IMR-90 (cell line): ENCODE data around the gene GALR1. TPM values are rescaled to one million over a fixed set of nuclear protein-coding genes. Genes with fewer than 3 reads are reported as not detected.

Experiments used
- ATAC-seq: fragments of 200-7000 bp; cut with Tn5 transposase; 2 replicates; pipeline ENCODE4 v1.9.1; 2020; ENCODE audit warnings: low read depth, mild to moderate bottlenecking, moderate library complexity
- BruUV-seq: library from RNA; stranded (reverse); fragments of 400-500 nt; replicated peaks from 2 replicates; lab custom pipeline; 2021; lab: Mats Ljungman, UMichigan
- CTCF ChIA-PET: fragments of 300-600 bp; formaldehyde crosslinking; extraction: SDS; loops from one replicate; lab custom pipeline; 2021; ENCODE audit warnings: antibody characterized with exemption; lab: Yijun Ruan, JAX
- POLR2A ChIA-PET: fragments of 300-600 bp; sonication (Branson Sonifier 250); formaldehyde crosslinking; loops from one replicate; lab custom pipeline; 2022; ENCODE audit warnings: antibody characterized with exemption; ENCODE audit not compliant: unreplicated experiment; lab: Charles Lee
- DNase-seq: peaks from one replicate; pipeline ENCODE4 v3.0.0; 2013
- H2AFZ ChIP-seq: replicated peaks from 2 replicates; pipeline ENCODE3; 2013; ENCODE audit warnings: low read length, mild to moderate bottlenecking; ENCODE audit not compliant: poor library complexity
- H2AK5ac ChIP-seq: 2 replicates; pipeline ENCODE4 v1.6.1; 2013; ENCODE audit warnings: low read depth, low read length, inconsistent platforms
- H2AK9ac ChIP-seq: replicated peaks from 2 replicates; pipeline ENCODE3; 2013; ENCODE audit warnings: mild to moderate bottlenecking, low read depth, low read length, moderate library complexity; ENCODE audit not compliant: poor library complexity
- H2BK120ac ChIP-seq: 2 replicates; pipeline ENCODE4 v1.6.1; 2013; ENCODE audit warnings: low read depth, low read length, inconsistent platforms
- H2BK15ac ChIP-seq: 3 replicates; pipeline ENCODE4 v1.6.1; 2013; ENCODE audit warnings: low read depth, low read length, inconsistent platforms
- H2BK20ac ChIP-seq: 2 replicates; pipeline ENCODE4 v1.6.1; 2013; ENCODE audit warnings: low read depth, mild to moderate bottlenecking, inconsistent platforms, low read length, moderate library complexity
- H2BK5ac ChIP-seq: 2 replicates; pipeline ENCODE4 v1.6.1; 2013; ENCODE audit warnings: mild to moderate bottlenecking, low read depth, low read length, inconsistent platforms; ENCODE audit not compliant: poor library complexity, severe bottlenecking
- H3K14ac ChIP-seq: replicated peaks from 2 replicates; pipeline ENCODE4 v1.6.1; 2013; ENCODE audit warnings: low read depth, low read length, inconsistent platforms
- H3K18ac ChIP-seq: 2 replicates; pipeline ENCODE4 v1.6.1; 2013; ENCODE audit warnings: low read depth, low read length, control low read depth
- H3K23ac ChIP-seq: 2 replicates; pipeline ENCODE4 v1.6.1; 2013; ENCODE audit warnings: low read depth, low read length, inconsistent platforms
- H3K27ac ChIP-seq: 2 replicates; pipeline ENCODE4 v1.5.1; 2013; ENCODE audit warnings: mild to moderate bottlenecking, control low read depth, low read length; ENCODE audit not compliant: insufficient read depth
- H3K27me3 ChIP-seq: 2 replicates; pipeline ENCODE4 v1.6.1; 2013; ENCODE audit warnings: low read length; ENCODE audit not compliant: control insufficient read depth, insufficient read depth
- H3K36me3 ChIP-seq: 2 replicates; pipeline ENCODE4 v1.6.1; 2013; ENCODE audit warnings: low read length, mixed read lengths; ENCODE audit not compliant: control insufficient read depth, insufficient read depth
- H3K4ac ChIP-seq: 2 replicates; pipeline ENCODE4 v1.6.1; 2013; ENCODE audit warnings: low read depth, low read length, inconsistent platforms
- H3K4me1 ChIP-seq: 2 replicates; pipeline ENCODE4 v1.6.1; 2013; ENCODE audit warnings: low read length, mixed read lengths; ENCODE audit not compliant: control insufficient read depth, insufficient read depth
- H3K4me2 ChIP-seq: 2 replicates; pipeline ENCODE4 v1.6.1; 2013; ENCODE audit warnings: low read depth, mild to moderate bottlenecking, control low read depth, low read length, moderate library complexity
- H3K4me3 ChIP-seq: 2 replicates; pipeline ENCODE4 v1.5.1; 2013; ENCODE audit warnings: low read depth, mild to moderate bottlenecking, control low read depth, low read length, moderate library complexity; ENCODE audit not compliant: insufficient read depth
- H3K56ac ChIP-seq: 2 replicates; pipeline ENCODE4 v1.6.1; 2013; ENCODE audit warnings: low read length, inconsistent platforms; ENCODE audit not compliant: insufficient read depth; ENCODE audit errors: extremely low read depth
- H3K79me1 ChIP-seq, 2 experiments: 2 replicates each; pipeline ENCODE4 v1.6.1; 2013; ENCODE audit warnings: low read length in 2 of 2, inconsistent platforms in 1 of 2, low read depth in 1 of 2
- H3K9ac ChIP-seq: 2 replicates; pipeline ENCODE4 v1.6.1; 2013; ENCODE audit warnings: low read depth, low read length, control low read depth
- H3K9me1 ChIP-seq: 2 replicates; pipeline ENCODE4 v1.6.1; 2013; ENCODE audit warnings: low read length, inconsistent platforms; ENCODE audit not compliant: insufficient read depth
- H3K9me3 ChIP-seq: 2 replicates; pipeline ENCODE4 v1.6.1; 2013; ENCODE audit warnings: low read length; ENCODE audit not compliant: control insufficient read depth, insufficient read depth
- H4K20me1 ChIP-seq: 2 replicates; pipeline ENCODE4 v1.6.1; 2013; ENCODE audit warnings: low read length, inconsistent platforms; ENCODE audit not compliant: insufficient read depth
- H4K5ac ChIP-seq: 2 replicates; pipeline ENCODE4 v1.6.1; 2013; ENCODE audit warnings: mild to moderate bottlenecking, low read depth, low read length, control low read depth
- H4K8ac ChIP-seq, 2 experiments: 2 replicates each; pipeline ENCODE4 v1.6.1; 2013; ENCODE audit warnings: low read depth in 2 of 2, low read length in 2 of 2, control low read depth in 1 of 2, inconsistent platforms in 1 of 2
- H4K91ac ChIP-seq: 2 replicates; pipeline ENCODE4 v1.6.1; 2013; ENCODE audit warnings: low read depth, low read length, inconsistent platforms; ENCODE audit not compliant: insufficient read depth
- CEBPB ChIP-seq: IDR thresholded peaks from 2 replicates; pipeline ENCODE4 v1.6.1; 2012; ENCODE audit warnings: low read depth, low read length, improper control_type of control experiment
- MXI1 ChIP-seq: IDR thresholded peaks from 2 replicates; pipeline ENCODE4 v1.6.1; 2012; ENCODE audit warnings: low read depth, mild to moderate bottlenecking, low read length, moderate library complexity, borderline replicate concordance
- RCOR1 ChIP-seq: IDR thresholded peaks from 2 replicates; pipeline ENCODE4 v1.6.1; 2012; ENCODE audit warnings: mild to moderate bottlenecking, low read length, improper control_type of control experiment; ENCODE audit not compliant: insufficient replicate concordance
- RFX5 ChIP-seq: IDR thresholded peaks from 2 replicates; pipeline ENCODE4 v1.8.0; 2012; ENCODE audit warnings: low read depth, mild to moderate bottlenecking, low read length, moderate library complexity
- WGBS, 2 experiments: methylation state at CpG; one replicate each; pipeline versions ENCODE4 v1.1.5 to v1.1.7; 2013; ENCODE audit warnings: missing lambda C conversion rate in 2 of 2; ENCODE audit not compliant: insufficient read length in 1 of 2; ENCODE audit errors: extremely low coverage in 2 of 2; 5-methylcytosine and 5-hydroxymethylcytosine counted together
- dilution Hi-C: fragments of 300-500 bp; cut with HindIII; formaldehyde crosslinking; loops from one replicate; pipeline ENCODE4 v1.14.3; 2018; ENCODE audit warnings: low sequenced_read_pairs; ENCODE audit not compliant: unreplicated experiment
- in situ Hi-C: fragments of 300-500 bp; cut with MboI; formaldehyde crosslinking; loops from 3 replicates; pipeline ENCODE4 v1.14.3; 2019; ENCODE audit warnings: low sequenced_read_pairs, inconsistent platforms, mixed read lengths
- intact Hi-C: fragments of 100-400 bp; cut with micrococcal nuclease; formaldehyde crosslinking; loops from 2 replicates; pipeline ENCODE4 v1.10.0; 2022
- polyA plus RNA-seq, 3 experiments: library from polyadenylated mRNA; depleted of rRNA; stranded (reverse); fragments of >200 nt; gene quantifications; 2 replicates each; pipeline ENCODE4 v1.2.3, GENCODE V29; 2012; ENCODE audit warnings: low replicate concordance in 1 of 3
- total RNA-seq: library from RNA; depleted of rRNA; stranded (reverse); fragments of >200 nt; gene quantifications from 2 replicates; pipeline ENCODE4 v1.2.3, GENCODE V29; 2012; rRNA removed

The GALR1 gene
- total and polyA plus RNA-seq, 2 of the 4 experiments (the other 2 are of a cell fraction): not detected

DNA sequence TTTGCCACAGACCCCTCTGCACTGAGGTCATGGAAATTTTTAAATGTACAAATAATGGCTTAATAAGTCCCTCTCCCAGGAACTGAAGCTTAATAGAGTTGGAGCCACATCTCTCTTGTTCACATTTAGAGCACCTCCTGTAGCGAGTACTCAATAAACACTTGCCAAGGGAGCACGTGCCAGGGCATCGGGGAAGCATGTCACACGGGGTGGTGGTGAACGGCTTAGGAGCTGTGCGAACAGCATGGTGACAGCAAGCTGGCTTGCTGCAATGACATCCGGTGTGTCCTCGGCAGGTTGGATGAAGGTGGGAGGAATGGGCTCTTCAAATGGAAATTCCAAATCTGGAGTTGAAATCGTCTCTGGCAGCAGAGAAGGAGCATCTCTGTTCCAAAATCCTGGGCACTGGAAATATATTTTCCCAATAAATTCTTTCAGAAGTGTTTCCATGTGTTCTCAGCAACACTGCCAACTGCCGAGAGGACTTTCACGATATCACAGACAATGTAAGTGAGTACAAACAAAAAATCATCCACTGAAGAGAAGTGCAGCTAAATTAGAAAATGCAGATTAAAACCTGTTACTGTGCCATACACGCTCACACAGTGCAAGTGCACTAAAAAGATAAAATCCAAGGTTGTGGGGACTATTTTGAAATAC lies 74.1 kb downstream of the GALR1 start:
- Histone ChIP-seq H3K27me3 (no peaks in the 10 kb centered on the region), H3K36me3 (no peaks in the 10 kb centered on the region), H2BK5ac (no peak overlapping the region), H4K20me1 (no peaks in the 10 kb centered on the region), H3K4me1 (no peaks in the 10 kb centered on the region), H4K91ac (no peak overlapping the region), H4K5ac (no peak overlapping the region), H3K4ac (no peak overlapping the region), H3K79me1 (no peaks in the 10 kb centered on the region), H4K8ac (no peak overlapping the region), H2BK120ac (no peak overlapping the region), H3K9me3 (peaks cover 14% of the 10 kb centered on the region), H3K14ac (no peak overlapping the region), H3K56ac (no peak overlapping the region), H3K4me2 (no peak overlapping the region), H3K23ac (no peak overlapping the region), H2AK5ac (no peak overlapping the region), H3K4me3 (no peak overlapping the region), H2BK20ac (no peak overlapping the region), H3K9ac (no peak overlapping the region), H2AK9ac (no peak overlapping the region), H3K18ac (no peak overlapping the region), H2BK15ac (no peak overlapping the region), H2AFZ (no peak overlapping the region), H3K27ac (no peak overlapping the region), H3K9me1 (no peaks in the 10 kb centered on the region)
- dilution Hi-C loops: no loop called here
- in situ Hi-C loops: no loop called here
- intact Hi-C loops: no loop called here
- POLR2A ChIA-PET: no interaction called here
- CTCF ChIA-PET: interaction anchor here (0.6 kb wide), 1 partner anchor 10 kb away, joined by 3 read pairs; no protein-coding TSS in a partner anchor
- BruUV-seq: no TSS peak
- no CpG with 5 or more reads among the region's 12 CpGs for WGBS, 2 experiments
- TF ChIP-seq MXI1 (no peak), RFX5 (no peak), CEBPB (no peak), RCOR1 (no peak)
- no peak for ATAC-seq
- DNase-seq: no peak

Other genes starting within 250 kb of the GALR1 start
- gene MBP, start 117.1 kb upstream of the GALR1 start, total RNA-seq: 0.90 and 1.4 TPM in 2 replicates
- gene MBP, start 117.1 kb upstream of the GALR1 start, polyA plus RNA-seq (2012; rRNA removed): 0.72 and 0.75 TPM in 2 replicates